ENCODE data around the gene POU6F1.

The POU6F1 gene

GRCh38 chr12:51150777-51151176, 67.1 kb downstream of the POU6F1 start:
- TF ChIP-seq SIN3A (IDR thresholded peaks at IDR 0.05; ENCODE audit: borderline replicate concordance, insufficient read depth, low read length) (no peak), TAF1 (IDR thresholded peaks at IDR 0.05; ENCODE audit: borderline replicate concordance, insufficient read depth, low read length) (no peak), FOXP2 (optimal IDR thresholded peaks at IDR 0.05; ENCODE audit: borderline replicate concordance, extremely low read depth, extremely low read length, insufficient read depth) (no peak), POLR2AphosphoS5 (IDR thresholded peaks at IDR 0.05; ENCODE audit: low read depth, low read length) (no peak)
- TF ChIP-seq, protein P1, sequence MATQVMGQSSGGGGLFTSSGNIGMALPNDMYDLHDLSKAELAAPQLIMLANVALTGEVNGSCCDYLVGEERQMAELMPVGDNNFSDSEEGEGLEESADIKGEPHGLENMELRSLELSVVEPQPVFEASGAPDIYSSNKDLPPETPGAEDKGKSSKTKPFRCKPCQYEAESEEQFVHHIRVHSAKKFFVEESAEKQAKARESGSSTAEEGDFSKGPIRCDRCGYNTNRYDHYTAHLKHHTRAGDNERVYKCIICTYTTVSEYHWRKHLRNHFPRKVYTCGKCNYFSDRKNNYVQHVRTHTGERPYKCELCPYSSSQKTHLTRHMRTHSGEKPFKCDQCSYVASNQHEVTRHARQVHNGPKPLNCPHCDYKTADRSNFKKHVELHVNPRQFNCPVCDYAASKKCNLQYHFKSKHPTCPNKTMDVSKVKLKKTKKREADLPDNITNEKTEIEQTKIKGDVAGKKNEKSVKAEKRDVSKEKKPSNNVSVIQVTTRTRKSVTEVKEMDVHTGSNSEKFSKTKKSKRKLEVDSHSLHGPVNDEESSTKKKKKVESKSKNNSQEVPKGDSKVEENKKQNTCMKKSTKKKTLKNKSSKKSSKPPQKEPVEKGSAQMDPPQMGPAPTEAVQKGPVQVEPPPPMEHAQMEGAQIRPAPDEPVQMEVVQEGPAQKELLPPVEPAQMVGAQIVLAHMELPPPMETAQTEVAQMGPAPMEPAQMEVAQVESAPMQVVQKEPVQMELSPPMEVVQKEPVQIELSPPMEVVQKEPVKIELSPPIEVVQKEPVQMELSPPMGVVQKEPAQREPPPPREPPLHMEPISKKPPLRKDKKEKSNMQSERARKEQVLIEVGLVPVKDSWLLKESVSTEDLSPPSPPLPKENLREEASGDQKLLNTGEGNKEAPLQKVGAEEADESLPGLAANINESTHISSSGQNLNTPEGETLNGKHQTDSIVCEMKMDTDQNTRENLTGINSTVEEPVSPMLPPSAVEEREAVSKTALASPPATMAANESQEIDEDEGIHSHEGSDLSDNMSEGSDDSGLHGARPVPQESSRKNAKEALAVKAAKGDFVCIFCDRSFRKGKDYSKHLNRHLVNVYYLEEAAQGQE (IDR thresholded peaks at IDR 0.05; ENCODE audit: insufficient read depth in 1 of 2, low read depth in 2 of 2, low read length in 2 of 2): no peak

DNA sequence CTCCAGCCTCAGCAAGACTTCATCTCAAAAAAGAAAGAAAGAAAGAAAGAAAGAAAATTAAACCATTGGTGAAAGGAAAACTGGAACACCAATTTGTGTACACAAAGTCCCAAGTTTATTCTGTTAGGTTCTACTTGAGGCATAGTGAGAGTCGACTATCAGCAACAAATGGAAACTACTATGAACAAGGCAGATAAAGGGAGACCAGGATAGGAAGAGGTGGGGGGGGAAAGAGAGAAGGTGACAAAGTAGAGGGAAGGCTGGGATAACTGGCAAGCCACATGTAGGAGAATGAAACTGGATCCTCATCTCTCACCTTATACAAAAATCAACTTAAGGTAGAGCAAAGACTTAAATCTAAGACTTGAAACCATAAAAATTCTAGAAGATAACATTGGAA, 70.6 kb downstream of the POU6F1 start:
- TF ChIP-seq TAF1 (IDR thresholded peaks at IDR 0.05; ENCODE audit: borderline replicate concordance, insufficient read depth, low read length) (no peak), SIN3A (IDR thresholded peaks at IDR 0.05; ENCODE audit: borderline replicate concordance, insufficient read depth, low read length) (no peak), POLR2AphosphoS5 (IDR thresholded peaks at IDR 0.05; ENCODE audit: low read depth, low read length) (no peak), FOXP2 (optimal IDR thresholded peaks at IDR 0.05; ENCODE audit: borderline replicate concordance, extremely low read depth, extremely low read length, insufficient read depth) (no peak)
- TF ChIP-seq, protein P1 (IDR thresholded peaks at IDR 0.05; ENCODE audit: insufficient read depth in 1 of 2, low read depth in 2 of 2, low read length in 2 of 2): no peak

DNA sequence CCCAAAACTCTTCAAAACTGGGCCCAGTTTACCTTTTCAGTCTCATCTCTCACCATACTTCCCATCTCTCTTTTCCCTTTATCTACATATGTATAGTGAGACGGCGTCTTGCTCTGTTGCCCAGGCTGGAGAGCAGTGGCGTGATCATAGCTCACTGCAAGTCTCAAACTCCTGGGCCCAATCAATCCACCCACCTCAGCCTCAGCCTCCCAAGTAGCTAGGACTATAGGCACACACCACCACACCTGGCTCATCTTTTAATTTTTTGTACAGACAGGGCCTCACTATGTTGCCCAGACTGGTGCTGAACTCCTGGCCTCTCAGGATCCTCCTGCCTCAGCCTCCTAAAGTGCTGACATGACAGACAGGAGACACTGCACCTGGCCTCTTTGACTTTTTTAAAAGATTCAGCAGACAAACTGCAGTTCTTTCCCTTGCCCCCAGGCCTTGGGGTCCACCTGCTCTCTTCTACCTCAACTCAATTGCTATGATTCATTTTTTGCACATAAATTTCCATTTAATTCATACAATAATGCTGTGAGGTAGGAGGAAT, 78.5 kb downstream of the POU6F1 start:
- no peak for TF ChIP-seq SIN3A (IDR thresholded peaks at IDR 0.05; ENCODE audit: borderline replicate concordance, insufficient read depth, low read length)
- TF ChIP-seq FOXP2 (optimal IDR thresholded peaks at IDR 0.05; ENCODE audit: borderline replicate concordance, extremely low read depth, extremely low read length, insufficient read depth): no peak
- TF ChIP-seq, protein P1 (IDR thresholded peaks at IDR 0.05; ENCODE audit: insufficient read depth in 1 of 2, low read depth in 2 of 2, low read length in 2 of 2): no peak
- no peak for TF ChIP-seq TAF1 (IDR thresholded peaks at IDR 0.05; ENCODE audit: borderline replicate concordance, insufficient read depth, low read length)
